ENCODE results near the gene CARD10. TPM values are rescaled to one million over a fixed set of nuclear protein-coding genes. Genes with fewer than 3 reads are reported as not detected.

Gene CARD10
- total RNA-seq, 1 donor from 2014 or later, result 9.9 TPM

DNA sequence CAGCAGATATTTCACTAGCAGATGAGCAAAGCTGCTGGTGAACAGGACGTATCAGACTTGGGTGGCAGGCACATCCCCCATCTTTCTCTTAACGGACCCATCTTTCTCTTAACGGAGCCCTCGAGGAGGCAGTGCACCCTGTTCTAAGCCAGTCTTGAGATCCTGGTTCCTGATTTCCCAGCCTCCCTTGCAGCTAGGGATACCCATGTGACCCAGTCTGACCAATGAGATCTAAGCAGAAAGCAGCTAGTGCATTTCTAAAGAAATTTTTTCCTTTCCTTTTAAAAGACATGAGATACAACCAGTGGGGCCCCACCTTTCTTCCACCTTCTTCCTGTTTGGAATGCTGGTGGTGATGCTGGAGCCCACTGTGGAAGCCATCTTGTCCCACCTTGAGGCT, 78.3 kb downstream of the CARD10 start:
- peaks cover 5% of the 10 kb centered on the region for H3K9me3 Mint-ChIP-seq
- H3K4me1 Mint-ChIP-seq (ENCODE audit: unreplicated experiment), result no peaks in the 10 kb centered on the region
- DNase-seq (ENCODE audit: extremely low spot score, unreplicated experiment), result no peak
- no peak for TF ChIP-seq CTCF (conservative IDR thresholded peaks at IDR 0.05)
- H3K27me3 Mint-ChIP-seq, result peaks cover 56% of the 10 kb centered on the region
- no peak overlapping the region for H3K27ac Mint-ChIP-seq
- H3K36me3 Mint-ChIP-seq, result no peaks in the 10 kb centered on the region
- H3K4me3 Mint-ChIP-seq, result no peak overlapping the region

Other genes starting within 250 kb of the CARD10 start
- not detected in 2 replicates for gene CYTH4, start 236.9 kb downstream of the CARD10 start, total RNA-seq (ENCODE audit: low replicate concordance)
- gene ELFN2, start 91.9 kb downstream of the CARD10 start, total RNA-seq (ENCODE audit: low replicate concordance), result 0.53 and 1.3 TPM in 2 replicates
- gene MFNG, start 33.0 kb downstream of the CARD10 start, total RNA-seq (ENCODE audit: low replicate concordance), result 0.76 and 0.82 TPM in 2 replicates
- 20.5 and 30.4 TPM in 2 replicates for gene CDC42EP1, start 41.1 kb upstream of the CARD10 start, total RNA-seq (ENCODE audit: low replicate concordance)
- 2.6 and 8.7 TPM in 2 replicates for gene LGALS2, start 60.7 kb upstream of the CARD10 start, total RNA-seq (ENCODE audit: low replicate concordance)
- gene GGA1, start 89.4 kb upstream of the CARD10 start, total RNA-seq (ENCODE audit: low replicate concordance), result 71.8 and 80.2 TPM in 2 replicates
- gene SH3BP1, start 120.3 kb upstream of the CARD10 start, total RNA-seq (ENCODE audit: low replicate concordance), result 30.0 and 31.1 TPM in 2 replicates
- 15.6 and 30.2 TPM in 2 replicates for gene PDXP, start 139.3 kb upstream of the CARD10 start, total RNA-seq (ENCODE audit: low replicate concordance)
- gene LGALS1, start 156.2 kb upstream of the CARD10 start, total RNA-seq (ENCODE audit: low replicate concordance), result 1.8 and 235 TPM in 2 replicates
- 18.5 and 23.9 TPM in 2 replicates for gene NOL12, start 166.9 kb upstream of the CARD10 start, total RNA-seq (ENCODE audit: low replicate concordance)
- gene TRIOBP, start 177.6 kb upstream of the CARD10 start, total RNA-seq (ENCODE audit: low replicate concordance), result 42.9 and 47.0 TPM in 2 replicates

Data from type B pancreatic cell (in vitro differentiated cells).